Right hindlimb (tissue), 1 donor: ENCODE measurements around the gene PPP2R5A.
"Not testable (repeated sequence)": the region's sequence is repeated elsewhere in the genome, so short reads cannot be mapped to it uniquely, and the experiment has no call there.

Source experiments
- DNase-seq: peaks from one replicate; pipeline ENCODE4 v3.0.0-alpha.2; 2018

PPP2R5A gene

DNA sequence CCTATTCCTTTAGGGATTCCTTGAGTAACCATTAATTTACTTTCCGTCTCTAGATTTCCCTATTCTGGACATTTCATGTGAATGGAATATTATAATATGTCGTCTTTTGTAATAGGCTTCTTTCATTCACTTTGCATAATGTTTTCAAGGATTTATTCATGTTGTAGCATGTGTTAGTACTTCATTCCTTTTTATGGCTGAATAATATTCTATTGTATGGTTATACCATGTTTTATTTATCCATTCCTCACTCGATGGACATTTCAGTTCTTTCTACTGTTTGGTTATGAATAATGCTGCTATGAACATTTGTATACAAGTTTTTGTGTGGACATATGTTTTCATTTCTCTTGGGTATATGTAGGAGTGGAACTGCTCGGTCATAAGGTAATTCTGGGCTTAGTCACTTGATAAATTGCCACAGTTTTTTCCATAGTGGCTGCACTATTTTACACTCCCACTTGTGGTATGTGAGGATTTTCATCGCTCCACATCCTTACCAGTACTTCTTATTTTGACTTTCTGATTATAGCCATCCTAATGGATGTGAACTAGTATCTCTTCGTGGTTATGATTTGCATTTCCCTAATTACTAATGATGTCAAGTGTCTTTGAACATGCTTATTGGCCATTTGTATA, 17.7 kb downstream of the PPP2R5A start:
- no peak for DNase-seq

DNA sequence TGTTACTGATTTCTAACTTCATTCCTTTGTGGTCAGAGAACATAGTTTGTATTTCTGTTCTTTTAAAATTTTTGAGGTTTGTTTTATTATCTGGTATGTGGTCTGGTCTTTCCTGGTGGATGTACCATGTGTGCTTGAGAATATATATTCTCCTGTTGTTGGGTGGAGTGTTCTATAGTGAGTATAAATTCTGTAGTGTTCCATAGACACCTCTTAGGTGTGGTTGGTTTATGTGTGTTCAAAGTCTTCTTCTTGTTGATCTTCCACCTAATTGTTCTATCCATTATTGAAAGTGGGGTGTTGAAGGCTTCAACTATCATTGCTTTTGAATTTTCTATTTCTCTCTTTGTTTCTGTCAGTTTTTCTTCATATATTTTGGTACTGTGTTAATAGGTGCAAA, 20.1 kb downstream of the PPP2R5A start:
- no peak for DNase-seq

DNA sequence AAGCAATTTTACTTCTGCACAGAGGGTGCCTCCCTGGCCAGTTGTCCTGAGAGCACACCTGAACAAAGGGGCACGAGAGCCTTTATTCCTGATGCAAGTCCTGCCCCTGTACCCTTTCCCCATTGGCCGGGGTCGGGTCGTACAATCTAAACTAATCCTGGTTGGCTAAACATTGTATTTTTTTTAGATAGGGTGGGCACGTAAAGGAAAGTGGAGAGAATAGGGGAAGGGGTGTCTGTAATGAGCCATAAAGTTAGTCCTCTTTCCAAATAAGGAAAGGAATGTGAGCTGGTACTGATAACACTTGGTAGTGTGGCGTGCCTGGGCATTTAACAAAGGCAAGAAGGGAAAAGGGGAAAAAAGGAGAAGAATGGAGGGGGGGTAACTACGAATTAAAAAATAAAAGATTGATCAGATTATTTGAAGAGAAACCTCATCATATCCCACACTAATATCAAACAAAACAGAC, 20.8 kb downstream of the PPP2R5A start:
- not testable (repeated sequence) for DNase-seq

DNA sequence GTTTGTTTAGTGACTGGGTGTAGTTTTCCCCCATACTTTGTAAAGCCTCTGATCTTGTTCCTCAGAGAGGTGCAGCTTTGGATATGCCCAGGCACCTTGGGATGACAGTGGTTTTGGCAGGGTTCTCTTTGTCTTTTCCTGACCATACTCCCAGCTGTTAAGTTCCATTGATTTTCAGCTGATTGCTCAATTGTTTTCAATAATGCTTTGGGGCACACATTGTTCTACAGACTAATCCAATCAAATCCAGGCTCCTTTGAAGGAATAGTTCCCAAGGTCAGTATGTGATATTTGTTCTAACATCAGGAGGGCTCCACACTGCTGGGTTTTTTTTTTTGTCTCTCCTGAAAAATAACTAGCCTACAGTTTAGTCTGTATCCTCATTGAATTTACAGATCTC, 24.8 kb downstream of the PPP2R5A start:
- no peak for DNase-seq

DNA sequence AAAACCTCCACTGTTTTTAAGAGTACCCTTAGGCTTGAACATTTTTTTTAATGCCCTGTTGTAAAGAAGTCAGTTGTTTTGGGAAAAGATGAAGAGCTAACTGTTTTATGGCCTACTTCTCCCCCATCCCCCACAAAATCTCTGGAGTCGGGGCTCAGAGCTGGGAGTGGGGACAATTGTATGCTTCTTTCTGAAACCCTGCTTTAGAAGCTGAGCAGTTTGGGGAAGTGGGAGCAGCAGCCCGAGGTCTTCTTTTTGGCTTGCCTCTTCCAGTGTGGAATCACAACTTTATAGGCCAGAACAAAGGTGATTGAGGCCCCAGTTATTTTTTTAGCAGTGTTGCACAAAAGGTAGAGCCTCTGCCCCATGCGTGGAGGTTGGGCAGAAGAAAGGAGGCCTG, 25.2 kb downstream of the PPP2R5A start:
- no peak for DNase-seq

DNA sequence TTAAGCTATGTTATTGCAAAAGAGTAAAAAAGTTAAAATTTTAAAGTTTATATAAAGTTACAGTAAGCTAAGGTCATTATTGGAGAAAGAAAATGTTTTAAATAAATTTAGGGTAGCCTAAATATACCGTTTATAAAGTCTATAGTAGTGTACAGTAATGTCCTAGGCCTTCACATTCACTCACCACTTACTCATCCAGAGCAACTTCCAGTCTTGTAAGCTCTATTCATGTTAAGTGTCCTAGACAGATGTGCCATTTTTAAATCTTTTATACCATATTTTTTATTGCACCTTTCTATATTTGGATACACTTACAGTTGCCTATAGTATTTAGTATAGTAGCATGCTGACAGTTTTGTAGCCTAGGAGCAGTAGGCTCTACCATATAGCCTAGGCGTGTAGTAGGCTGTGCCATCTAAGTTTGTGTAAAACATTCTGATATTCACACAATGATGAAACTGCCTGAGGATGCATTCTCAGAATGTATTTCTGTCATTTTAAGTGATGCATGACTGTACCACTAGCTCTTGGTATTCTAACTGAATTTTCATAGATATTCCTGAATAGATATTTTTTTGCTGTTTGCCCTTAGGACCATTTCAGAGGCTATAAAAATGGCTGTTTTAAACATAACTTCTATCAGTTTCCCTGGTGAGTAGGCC, 26.8 kb downstream of the PPP2R5A start:
- no peak for DNase-seq

GRCh38 chr1:212313616-212314015, 28.4 kb downstream of the PPP2R5A start:
- no peak for DNase-seq

- no peak for DNase-seq
These were observed 30.0 kb downstream of the PPP2R5A start for GRCh38 chr1:212315184-212315583.

DNA sequence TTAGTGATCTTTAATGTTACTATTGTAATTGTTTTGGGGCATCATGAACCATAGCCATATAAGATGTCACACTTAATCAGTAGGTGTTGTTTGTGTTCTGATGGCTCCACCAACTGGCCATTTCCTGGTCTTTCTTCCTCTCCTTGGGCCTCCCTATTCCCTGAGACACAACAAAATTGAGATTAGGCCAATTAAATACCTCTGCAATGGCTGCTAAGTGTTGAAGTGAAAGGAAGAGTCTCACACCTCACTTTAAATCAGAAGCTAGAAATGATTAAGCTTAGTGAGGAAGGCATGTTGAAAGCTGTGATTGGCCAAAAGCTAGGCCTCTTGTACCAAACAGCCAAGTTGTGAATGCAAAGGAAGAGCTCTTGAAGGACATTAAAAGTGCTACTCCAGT, 30.7 kb downstream of the PPP2R5A start:
- DNase-seq, result no peak

GRCh38 chr1:212317916-212318315, 32.7 kb downstream of the PPP2R5A start:
- DNase-seq, result no peak

DNA sequence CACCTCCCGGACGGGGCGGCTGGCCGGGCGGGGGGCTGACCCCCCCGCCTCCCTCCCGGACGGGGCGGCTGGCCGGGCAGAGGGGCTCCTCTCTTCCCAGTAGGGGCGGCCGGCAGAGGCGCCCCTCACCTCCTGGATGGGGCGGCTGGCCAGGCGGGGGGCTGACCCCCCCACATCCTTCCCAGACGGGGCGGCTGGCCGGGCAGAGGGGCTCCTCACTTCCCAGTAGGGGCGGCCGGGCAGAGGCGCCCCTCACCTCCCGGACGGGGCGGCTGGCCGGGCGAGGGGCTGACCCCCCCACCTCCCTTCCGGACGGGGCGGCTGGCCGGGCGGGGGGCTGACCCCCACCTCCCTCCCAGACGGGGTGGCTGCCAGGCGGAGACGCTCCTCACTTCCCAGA, 35.8 kb downstream of the PPP2R5A start:
- not testable (repeated sequence) for DNase-seq

GRCh38 chr1:212323066-212323465, 37.9 kb downstream of the PPP2R5A start:
- DNase-seq, result no peak

GRCh38 chr1:212326541-212326940, 41.3 kb downstream of the PPP2R5A start:
- no peak for DNase-seq

DNA sequence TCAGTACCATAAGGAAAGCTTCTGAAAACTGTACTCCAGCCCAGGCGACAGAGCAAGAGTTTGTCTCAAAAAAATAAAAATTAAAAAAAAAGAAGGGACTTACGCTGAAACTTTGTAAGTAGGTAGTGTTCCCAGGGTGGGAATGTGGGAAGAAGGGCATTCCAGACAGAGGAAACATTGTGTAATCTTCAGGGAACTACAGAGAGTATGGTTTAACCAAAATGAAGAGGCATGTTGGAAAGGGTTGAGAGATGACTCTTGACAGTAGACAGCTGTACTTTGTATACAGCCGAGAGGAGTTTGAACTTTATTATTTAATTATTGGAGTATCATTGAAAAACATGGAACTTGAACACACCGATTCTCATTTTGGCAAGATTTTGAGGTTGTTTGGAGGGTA, 43.0 kb downstream of the PPP2R5A start:
- DNase-seq, result no peak

DNA sequence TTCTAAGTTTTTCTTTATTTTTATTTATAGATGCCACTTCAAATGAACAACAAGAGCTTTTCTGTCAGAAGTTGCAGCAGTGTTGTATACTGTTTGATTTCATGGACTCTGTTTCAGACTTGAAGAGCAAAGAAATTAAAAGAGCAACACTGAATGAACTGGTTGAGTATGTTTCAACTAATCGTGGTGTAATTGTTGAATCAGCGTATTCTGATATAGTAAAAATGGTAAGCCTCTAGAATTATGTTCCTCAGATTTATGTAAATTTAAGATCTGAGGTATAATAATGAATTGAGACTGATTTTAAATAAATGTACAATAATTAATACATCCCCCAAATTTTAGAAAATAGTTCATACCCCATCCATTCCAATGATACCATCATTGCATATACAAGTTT, 43.9 kb downstream of the PPP2R5A start:
- no peak for DNase-seq

DNA sequence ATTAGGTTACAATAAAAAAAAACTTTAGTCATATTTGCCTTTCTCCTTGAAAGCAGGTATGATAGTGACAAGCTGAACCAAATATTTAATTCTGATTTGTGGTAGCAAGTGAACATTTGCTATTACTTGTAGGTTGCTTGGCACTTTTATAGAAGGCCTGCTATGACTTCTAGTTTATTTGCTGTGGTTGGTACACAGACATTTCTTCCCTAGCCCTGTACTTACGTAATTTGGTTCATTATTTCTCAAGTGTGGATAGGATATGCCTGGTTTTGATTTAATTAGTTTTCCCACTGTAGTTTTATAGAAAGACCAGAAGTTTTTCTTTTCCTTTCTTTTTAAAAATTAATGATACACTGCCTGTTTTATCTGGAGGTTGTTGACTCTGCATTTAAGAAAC, 55.9 kb downstream of the PPP2R5A start:
- no peak for DNase-seq

DNA sequence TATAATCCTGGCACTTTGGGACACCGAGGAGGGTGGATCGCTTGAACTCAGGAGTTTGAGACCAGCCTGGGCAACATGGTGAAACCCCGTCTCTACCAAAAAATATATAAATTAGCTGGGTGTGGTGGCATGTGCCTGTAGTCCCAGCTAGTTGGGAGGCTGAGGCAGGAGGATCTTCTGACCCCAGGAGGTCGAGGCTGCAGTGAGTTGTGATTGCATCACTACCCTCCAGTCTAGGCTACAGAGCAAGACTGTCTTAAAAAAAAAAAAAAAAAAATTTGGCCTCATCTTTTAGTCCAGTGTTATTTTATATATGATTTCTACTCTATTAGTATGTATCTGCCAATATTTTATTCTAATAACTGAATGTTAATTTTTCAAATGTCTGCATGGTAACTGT, 59.7 kb downstream of the PPP2R5A start:
- DNase-seq, result no peak

- no peak for DNase-seq
These were observed 61.4 kb downstream of the PPP2R5A start for GRCh38 chr1:212346601-212347000.

GRCh38 chr1:212351588-212352362, 66.6 kb downstream of the PPP2R5A start:
- no peak for DNase-seq

GRCh38 chr1:212353181-212353580, 68.0 kb downstream of the PPP2R5A start:
- no peak for DNase-seq

DNA sequence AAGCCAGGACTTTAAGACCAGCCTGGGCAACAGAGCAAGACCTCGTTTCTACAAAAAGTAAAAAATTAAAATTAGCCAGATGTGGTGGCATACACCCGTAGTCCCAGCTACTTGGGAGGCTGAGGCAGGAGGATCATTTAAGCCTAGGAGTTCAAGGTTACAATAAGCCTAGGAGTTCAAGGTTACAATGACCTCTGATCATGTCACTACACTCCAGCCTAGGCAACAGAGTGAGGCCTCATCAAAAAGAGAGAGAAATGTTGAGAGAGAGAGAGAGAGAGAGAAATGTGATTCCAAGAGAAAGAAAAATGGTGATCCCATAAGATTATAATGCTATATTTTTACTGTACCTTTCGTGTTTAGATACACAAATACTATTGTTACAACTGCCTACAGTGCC, 69.3 kb downstream of the PPP2R5A start:
- DNase-seq, result no peak

DNA sequence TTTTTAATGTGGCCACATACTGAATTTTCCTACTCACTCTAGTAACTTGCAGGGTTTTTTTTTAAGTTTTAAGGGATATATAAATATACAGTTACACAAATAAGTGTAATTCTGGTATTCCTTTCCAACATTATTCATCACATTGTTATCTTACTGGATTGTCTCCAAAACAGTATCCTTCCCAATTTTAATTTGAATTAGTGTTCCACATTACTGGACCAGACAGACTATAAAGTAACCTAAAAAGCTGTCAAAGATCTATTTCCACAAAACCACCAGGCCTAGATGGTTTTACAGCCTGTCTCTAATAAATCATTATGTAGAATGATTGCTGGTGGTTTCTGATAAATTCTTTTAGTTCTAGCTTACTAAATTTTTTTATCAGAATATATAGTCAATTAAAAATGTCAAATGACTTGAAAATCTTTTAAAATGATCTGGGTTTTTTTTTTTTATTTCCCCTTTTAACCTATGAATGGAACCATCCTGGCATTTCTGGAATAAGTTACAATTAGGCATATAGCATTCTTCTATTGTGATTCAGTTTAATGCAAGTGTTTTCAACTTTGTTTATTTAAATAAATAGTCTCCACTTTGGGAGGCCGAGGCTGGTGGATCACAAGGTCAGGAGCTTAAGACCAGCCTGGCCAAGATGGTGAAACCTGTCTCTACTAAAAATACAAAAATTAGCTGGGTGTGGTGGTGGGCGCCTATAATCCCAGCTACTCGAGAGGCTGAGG, 70.2 kb downstream of the PPP2R5A start:
- DNase-seq, result no peak

GRCh38 chr1:212359794-212360479, 74.7 kb downstream of the PPP2R5A start:
- no peak for DNase-seq
